Osteoblast (primary cell): ENCODE results near the gene SCAMP1. TPM values are rescaled to one million over a fixed set of nuclear protein-coding genes. Genes with fewer than 3 reads are reported as not detected.

ENCODE experiments used
- DNase-seq: peaks from one replicate; pipeline ENCODE4 v3.0.0; 2011; ENCODE audit warnings: low spot score, mixed read lengths; ENCODE audit not compliant: insufficient read length; ENCODE audit errors: missing footprints
- H2AFZ ChIP-seq: 2 replicates; pipeline ENCODE4 v1.6.0; 2011; ENCODE audit warnings: mild to moderate bottlenecking, low read length
- H3K27ac ChIP-seq: 2 replicates; pipeline ENCODE4 v1.5.1; 2011; ENCODE audit warnings: mild to moderate bottlenecking, low read depth, low read length, moderate library complexity
- H3K27me3 ChIP-seq: 2 replicates; pipeline ENCODE4 v1.6.0; 2012; ENCODE audit warnings: mild to moderate bottlenecking, control low read depth, inconsistent platforms, low read length, moderate library complexity; ENCODE audit not compliant: insufficient read depth
- H3K36me3 ChIP-seq: 2 replicates; pipeline ENCODE4 v1.5.1; 2011; ENCODE audit warnings: mild to moderate bottlenecking, low read length, control low read depth, moderate library complexity; ENCODE audit not compliant: insufficient read depth
- H3K4me1 ChIP-seq: 2 replicates; pipeline ENCODE4 v1.5.1; 2011; ENCODE audit warnings: mild to moderate bottlenecking, low read length, control low read depth, moderate library complexity; ENCODE audit not compliant: insufficient read depth
- H3K4me2 ChIP-seq: 2 replicates; pipeline ENCODE4 v1.6.0; 2011; ENCODE audit warnings: mild to moderate bottlenecking, low read length; ENCODE audit not compliant: insufficient read depth
- H3K4me3 ChIP-seq: fragments of 200-600 bp; sonication (generic); 3 replicates; pipeline ENCODE4 v1.5.1; 2012; ENCODE audit warnings: mild to moderate bottlenecking, low read length, inconsistent platforms; ENCODE audit not compliant: insufficient read depth
- H3K79me2 ChIP-seq: 2 replicates; pipeline ENCODE4 v1.6.0; 2012; ENCODE audit warnings: mild to moderate bottlenecking, low read length, control low read depth, inconsistent platforms; ENCODE audit not compliant: insufficient read depth
- H3K9me3 ChIP-seq: 2 replicates; pipeline ENCODE4 v1.5.1; 2011; ENCODE audit warnings: low read depth, low read length, control low read depth
- H4K20me1 ChIP-seq: 2 replicates; pipeline ENCODE4 v1.6.0; 2012; ENCODE audit warnings: mild to moderate bottlenecking, low read length, control low read depth; ENCODE audit not compliant: insufficient read depth
- CTCF ChIP-seq: IDR thresholded peaks from 2 replicates; pipeline ENCODE4 v1.5.1; 2011; ENCODE audit warnings: mild to moderate bottlenecking, low read depth, low read length, moderate library complexity; ENCODE audit errors: extremely low read depth
- total RNA-seq: library from RNA; depleted of rRNA; stranded (reverse); fragments of >200 nt; gene quantifications from 2 replicates; pipeline ENCODE4 v1.2.3, GENCODE V29; 2012

Gene SCAMP1
- total RNA-seq, 1 donor: 70.2 TPM

GRCh38 chr5:78323241-78323640, 37.2 kb upstream of the SCAMP1 start:
- no peak overlapping the region for H2AFZ ChIP-seq
- no peak overlapping the region for H3K27ac ChIP-seq
- no peaks in the 10 kb centered on the region for H3K27me3 ChIP-seq
- H3K79me2 ChIP-seq: no peaks in the 10 kb centered on the region
- H3K4me2 ChIP-seq: no peak overlapping the region
- H4K20me1 ChIP-seq: no peaks in the 10 kb centered on the region
- H3K9me3 ChIP-seq: no peaks in the 10 kb centered on the region
- peak; percentile 4 for DNase-seq
- no peaks in the 10 kb centered on the region for H3K4me1 ChIP-seq
- TF ChIP-seq CTCF: no peak
- H3K36me3 ChIP-seq: no peaks in the 10 kb centered on the region
- no peak overlapping the region for H3K4me3 ChIP-seq

GRCh38 chr5:78326930-78327329, 33.5 kb upstream of the SCAMP1 start:
- no peak for TF ChIP-seq CTCF
- Histone ChIP-seq H3K9me3 (no peaks in the 10 kb centered on the region), H2AFZ (no peak overlapping the region), H3K27ac (no peak overlapping the region), H3K4me1 (no peaks in the 10 kb centered on the region), H3K36me3 (no peaks in the 10 kb centered on the region), H3K4me3 (no peak overlapping the region), H3K27me3 (no peaks in the 10 kb centered on the region), H3K79me2 (no peaks in the 10 kb centered on the region), H3K4me2 (no peak overlapping the region), H4K20me1 (no peaks in the 10 kb centered on the region)
- peak; percentile 4 for DNase-seq

GRCh38 chr5:78327761-78328510, 32.5 kb upstream of the SCAMP1 start:
- H3K27me3 ChIP-seq: no peaks in the 10 kb centered on the region
- no peaks in the 10 kb centered on the region for H3K9me3 ChIP-seq
- no peak overlapping the region for H3K27ac ChIP-seq
- H3K4me1 ChIP-seq: no peaks in the 10 kb centered on the region
- H2AFZ ChIP-seq: peak overlapping the region; percentile 3
- DNase-seq: no peak
- no peak overlapping the region for H3K4me2 ChIP-seq
- H4K20me1 ChIP-seq: no peaks in the 10 kb centered on the region
- no peak overlapping the region for H3K4me3 ChIP-seq
- H3K36me3 ChIP-seq: no peaks in the 10 kb centered on the region
- H3K79me2 ChIP-seq: no peaks in the 10 kb centered on the region
- no peak for TF ChIP-seq CTCF

GRCh38 chr5:78328585-78329173, 31.7 kb upstream of the SCAMP1 start:
- Histone ChIP-seq H3K79me2 (no peaks in the 10 kb centered on the region), H2AFZ (peak overlapping the region; percentile 42), H3K27me3 (no peaks in the 10 kb centered on the region), H4K20me1 (no peaks in the 10 kb centered on the region), H3K4me3 (no peak overlapping the region), H3K4me2 (no peak overlapping the region), H3K27ac (no peak overlapping the region), H3K4me1 (no peaks in the 10 kb centered on the region), H3K9me3 (no peaks in the 10 kb centered on the region), H3K36me3 (no peaks in the 10 kb centered on the region)
- TF ChIP-seq CTCF: no peak
- DNase-seq: peak; percentile 31
